ENCODE measurements around the gene VASP.

GRCh38 chr19:45564131-45564780 is 57.0 kb downstream of the VASP start:
- TF ChIP-seq TAF1 (IDR thresholded peaks at IDR 0.05; ENCODE audit: low read depth) (no peak), CTCF (IDR thresholded peaks at IDR 0.05; ENCODE audit: poor library complexity, severe bottlenecking) (no peak), EZH2 (IDR thresholded peaks at IDR 0.05; ENCODE audit: borderline replicate concordance, insufficient read depth, low read length, poor library complexity, severe bottlenecking) (no peak), MXI1 (conservative IDR thresholded peaks at IDR 0.05; ENCODE audit: poor library complexity, severe bottlenecking) (no peak), RAD21 (conservative IDR thresholded peaks at IDR 0.05) (no peak), REST (IDR thresholded peaks at IDR 0.05; ENCODE audit: borderline replicate concordance) (no peak), POLR2AphosphoS5 (IDR thresholded peaks at IDR 0.05) (no peak), EP300 (conservative IDR thresholded peaks at IDR 0.05; ENCODE audit: poor library complexity, severe bottlenecking) (no peak)
